SU-DHL-6 (cell line): ENCODE results near the gene KIF5C.

Source experiments
- EZH2phosphoT487 ChIP-seq: fragments of 200-600 bp; sonication (generic), shearing (Covaris generic); conservative IDR thresholded peaks from 2 replicates; pipeline ENCODE4 v1.6.1; 2018; ENCODE audit warnings: mild to moderate bottlenecking, antibody characterized with exemption, low read length, moderate library complexity, mixed read lengths
- TF ChIP-seq, protein P1 (sequence below): fragments of 200-600 bp; sonication (generic); IDR thresholded peaks from one replicate; pipeline ENCODE4 v1.5.1; 2017; ENCODE audit warnings: antibody characterized with exemption, mild to moderate bottlenecking, low read length, moderate library complexity; ENCODE audit not compliant: insufficient read depth, poor library complexity, severe bottlenecking

GRCh38 chr2:149008381-149008780 lies 133.4 kb downstream of the KIF5C start:
- TF ChIP-seq, protein P1, sequence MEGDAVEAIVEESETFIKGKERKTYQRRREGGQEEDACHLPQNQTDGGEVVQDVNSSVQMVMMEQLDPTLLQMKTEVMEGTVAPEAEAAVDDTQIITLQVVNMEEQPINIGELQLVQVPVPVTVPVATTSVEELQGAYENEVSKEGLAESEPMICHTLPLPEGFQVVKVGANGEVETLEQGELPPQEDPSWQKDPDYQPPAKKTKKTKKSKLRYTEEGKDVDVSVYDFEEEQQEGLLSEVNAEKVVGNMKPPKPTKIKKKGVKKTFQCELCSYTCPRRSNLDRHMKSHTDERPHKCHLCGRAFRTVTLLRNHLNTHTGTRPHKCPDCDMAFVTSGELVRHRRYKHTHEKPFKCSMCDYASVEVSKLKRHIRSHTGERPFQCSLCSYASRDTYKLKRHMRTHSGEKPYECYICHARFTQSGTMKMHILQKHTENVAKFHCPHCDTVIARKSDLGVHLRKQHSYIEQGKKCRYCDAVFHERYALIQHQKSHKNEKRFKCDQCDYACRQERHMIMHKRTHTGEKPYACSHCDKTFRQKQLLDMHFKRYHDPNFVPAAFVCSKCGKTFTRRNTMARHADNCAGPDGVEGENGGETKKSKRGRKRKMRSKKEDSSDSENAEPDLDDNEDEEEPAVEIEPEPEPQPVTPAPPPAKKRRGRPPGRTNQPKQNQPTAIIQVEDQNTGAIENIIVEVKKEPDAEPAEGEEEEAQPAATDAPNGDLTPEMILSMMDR: no peak
- no peak for TF ChIP-seq EZH2phosphoT487
